Omental fat pad (tissue), 4 donors: ENCODE data around the gene CYTL1. TPM values are rescaled to one million over a fixed set of nuclear protein-coding genes. Genes with fewer than 3 reads are reported as not detected.

ENCODE experiments used
- ATAC-seq: fragments of 150-250 bp; one replicate; pipeline ENCODE4 v1.9.1; 2016; ENCODE audit warnings: mild to moderate bottlenecking, moderate library complexity; ENCODE audit not compliant: low FRiP score
- DNase-seq: peaks from one replicate; pipeline ENCODE4 v3.0.0-alpha.2; 2019; ENCODE audit warnings: low spot score
- CTCF ChIP-seq, 3 donors: fragments of 450-650 bp; IDR thresholded peaks; one replicate each; pipeline ENCODE4 v1.5.1; 2016 to 2017; ENCODE audit warnings: antibody characterized with exemption in 3 of 3, mild to moderate bottlenecking in 3 of 3, moderate library complexity in 2 of 3
- total RNA-seq, 4 donors: library from RNA; depleted of rRNA; stranded (reverse); fragments of >200 nt; gene quantifications; one replicate each; pipeline ENCODE4 v1.1.0, GENCODE V29; 2016

CYTL1 gene
- total RNA-seq, 4 donors from 2014 or later, result 0.46 to 1.1 (median 1.1) TPM; not detected in 1

GRCh38 chr4:4992833-4993232 lies 26.4 kb downstream of the CYTL1 start:
- ATAC-seq, result no peak
- DNase-seq, result no peak
- TF ChIP-seq CTCF (IDR thresholded peaks at IDR 0.05), result no peak

- no peak for TF ChIP-seq CTCF (IDR thresholded peaks at IDR 0.05)
- DNase-seq (no peak), ATAC-seq (no peak)
Observed at GRCh38 chr4:4991541-4992099, 27.6 kb downstream of the CYTL1 start.

- peak; percentile 57 for DNase-seq
- no peak for TF ChIP-seq CTCF (IDR thresholded peaks at IDR 0.05)
- ATAC-seq, result peak; percentile 92
Observed at GRCh38 chr4:4990857-4991540, 28.3 kb downstream of the CYTL1 start.

- no peak for TF ChIP-seq CTCF (IDR thresholded peaks at IDR 0.05)
- DNase-seq (no peak), ATAC-seq (no peak)
Observed at GRCh38 chr4:4990329-4990728, 28.9 kb downstream of the CYTL1 start.

GRCh38 chr4:4989083-4989622 lies 30.1 kb downstream of the CYTL1 start:
- DNase-seq, result no peak
- ATAC-seq, result no peak
- no peak for TF ChIP-seq CTCF (IDR thresholded peaks at IDR 0.05)

- no peak for ATAC-seq
- DNase-seq, result no peak
- no peak for TF ChIP-seq CTCF (IDR thresholded peaks at IDR 0.05)
Observed at GRCh38 chr4:4987656-4988055, 31.6 kb downstream of the CYTL1 start.

GRCh38 chr4:4986841-4987240 lies 32.4 kb downstream of the CYTL1 start:
- TF ChIP-seq CTCF (IDR thresholded peaks at IDR 0.05), result no peak
- DNase-seq, result no peak
- no peak for ATAC-seq
